HepG2 (cell line): ENCODE data around the gene SP6. TPM values are rescaled to one million over a fixed set of nuclear protein-coding genes. Genes with fewer than 3 reads are reported as not detected.

Experiments used
- ARNT2 ChIP-seq: sonication (generic); formaldehyde crosslinking; IDR thresholded peaks from 2 replicates; pipeline ENCODE4 v1.8.0; 2022; ENCODE audit warnings: mild to moderate bottlenecking, low read depth, missing genetic modification reagents, moderate library complexity
- CENPBD1 ChIP-seq: sonication (generic); formaldehyde crosslinking; IDR thresholded peaks from 2 replicates; pipeline ENCODE4 v1.8.0; 2022; ENCODE audit warnings: missing genetic modification reagents, low read depth, mild to moderate bottlenecking, borderline replicate concordance
- DNMT1 ChIP-seq: sonication (generic); formaldehyde crosslinking; IDR thresholded peaks from 2 replicates; pipeline ENCODE4 v1.5.1; 2020; ENCODE audit warnings: mild to moderate bottlenecking, missing genetic modification reagents
- E2F5 ChIP-seq: sonication (generic); formaldehyde crosslinking; conservative IDR thresholded peaks from 2 replicates; pipeline ENCODE4 v1.4.0; 2020; ENCODE audit warnings: missing genetic modification reagents
- FIP1L1 ChIP-seq: fragments of 200-400 bp; formaldehyde crosslinking; IDR thresholded peaks from 2 replicates; pipeline ENCODE4 v1.6.1; 2018; ENCODE audit warnings: low read depth, mild to moderate bottlenecking, low read length, moderate library complexity, borderline replicate concordance; ENCODE audit not compliant: insufficient read depth
- FUBP1 ChIP-seq: sonication (generic); formaldehyde crosslinking; IDR thresholded peaks from 2 replicates; pipeline ENCODE4 v1.5.1; 2020; ENCODE audit warnings: missing genetic modification reagents, mild to moderate bottlenecking, borderline replicate concordance
- HHEX ChIP-seq: IDR thresholded peaks from 2 replicates; pipeline ENCODE4 v1.6.1; 2016; ENCODE audit warnings: control low read depth
- HNF4A ChIP-seq: sonication (generic); formaldehyde crosslinking; IDR thresholded peaks from 2 replicates; pipeline ENCODE4 v1.4.0; 2020; ENCODE audit warnings: missing genetic modification reagents
- NFIB ChIP-seq: sonication (generic); formaldehyde crosslinking; IDR thresholded peaks from 2 replicates; pipeline ENCODE4 v1.9.0; 2021; ENCODE audit warnings: missing genetic modification reagents, mild to moderate bottlenecking, borderline replicate concordance
- TCF12 ChIP-seq, 2 experiments: fragments of 450-650 bp in 1 of 2; sonication (generic) in 1 of 2; formaldehyde crosslinking in 1 of 2; IDR thresholded peaks; 2 replicates each; pipeline versions ENCODE4 v1.6.1 to v1.8.0; 2017 to 2022; ENCODE audit warnings: antibody characterized with exemption in 1 of 2, mild to moderate bottlenecking in 1 of 2, missing genetic modification reagents in 1 of 2, moderate library complexity in 1 of 2
- ZMAT5 ChIP-seq: sonication (generic); formaldehyde crosslinking; IDR thresholded peaks from 2 replicates; pipeline ENCODE4 v1.5.0; 2020; ENCODE audit warnings: mild to moderate bottlenecking, low read depth, missing genetic modification reagents, borderline replicate concordance
- ZNF331 ChIP-seq: sonication (generic); formaldehyde crosslinking; IDR thresholded peaks from 2 replicates; pipeline ENCODE4 v1.4.0; 2020; ENCODE audit warnings: missing genetic modification reagents
- ZNF556 ChIP-seq: sonication (generic); formaldehyde crosslinking; IDR thresholded peaks from 2 replicates; pipeline ENCODE4 v1.4.0; 2020; ENCODE audit warnings: mild to moderate bottlenecking, missing genetic modification reagents, borderline replicate concordance
- polyA plus RNA-seq, 8 experiments: library from polyadenylated mRNA; depleted of rRNA in 3 of 8; stranded (reverse) in 7 of 8; unstranded in 1 of 8; fragments of >200 nt; fragmentation: Illumina TruSeq in 4 of 8; extraction: Trizol in 4 of 8; gene quantifications; 2 replicates each; pipeline versions ENCODE4 v1.2.1 to v1.2.3, GENCODE V29; 2011 to 2016; ENCODE audit warnings: low read depth in 4 of 8, missing spikeins in 1 of 8, mixed read lengths in 1 of 8; ENCODE audit not compliant: insufficient read depth in 1 of 8
- total RNA-seq, 5 experiments: library from RNA; depleted of rRNA; stranded (reverse); fragments of >200 nt; fragmentation: Illumina TruSeq; extraction: Trizol; gene quantifications; 2 replicates each; pipeline ENCODE4 v1.2.3, GENCODE V29; 2016; ENCODE audit warnings: low read depth in 1 of 5
- TF ChIP-seq, protein P1 (sequence below): sonication (generic); formaldehyde crosslinking; IDR thresholded peaks from one replicate; pipeline ENCODE4 v1.5.1; 2020; ENCODE audit warnings: mild to moderate bottlenecking, missing genetic modification reagents; ENCODE audit errors: not compliant biosample characterization

Gene SP6
- total and polyA plus RNA-seq, 2 of the 13 experiments (the other 11 are each of a cell fraction or from before 2014, with no cell fraction given), result 0.07 TPM

GRCh38 chr17:47831003-47831933 is 19.7 kb downstream of the SP6 start, which contains the start of the genes LRRC46 and MRPL10 (continued):
- TF ChIP-seq, protein P1, sequence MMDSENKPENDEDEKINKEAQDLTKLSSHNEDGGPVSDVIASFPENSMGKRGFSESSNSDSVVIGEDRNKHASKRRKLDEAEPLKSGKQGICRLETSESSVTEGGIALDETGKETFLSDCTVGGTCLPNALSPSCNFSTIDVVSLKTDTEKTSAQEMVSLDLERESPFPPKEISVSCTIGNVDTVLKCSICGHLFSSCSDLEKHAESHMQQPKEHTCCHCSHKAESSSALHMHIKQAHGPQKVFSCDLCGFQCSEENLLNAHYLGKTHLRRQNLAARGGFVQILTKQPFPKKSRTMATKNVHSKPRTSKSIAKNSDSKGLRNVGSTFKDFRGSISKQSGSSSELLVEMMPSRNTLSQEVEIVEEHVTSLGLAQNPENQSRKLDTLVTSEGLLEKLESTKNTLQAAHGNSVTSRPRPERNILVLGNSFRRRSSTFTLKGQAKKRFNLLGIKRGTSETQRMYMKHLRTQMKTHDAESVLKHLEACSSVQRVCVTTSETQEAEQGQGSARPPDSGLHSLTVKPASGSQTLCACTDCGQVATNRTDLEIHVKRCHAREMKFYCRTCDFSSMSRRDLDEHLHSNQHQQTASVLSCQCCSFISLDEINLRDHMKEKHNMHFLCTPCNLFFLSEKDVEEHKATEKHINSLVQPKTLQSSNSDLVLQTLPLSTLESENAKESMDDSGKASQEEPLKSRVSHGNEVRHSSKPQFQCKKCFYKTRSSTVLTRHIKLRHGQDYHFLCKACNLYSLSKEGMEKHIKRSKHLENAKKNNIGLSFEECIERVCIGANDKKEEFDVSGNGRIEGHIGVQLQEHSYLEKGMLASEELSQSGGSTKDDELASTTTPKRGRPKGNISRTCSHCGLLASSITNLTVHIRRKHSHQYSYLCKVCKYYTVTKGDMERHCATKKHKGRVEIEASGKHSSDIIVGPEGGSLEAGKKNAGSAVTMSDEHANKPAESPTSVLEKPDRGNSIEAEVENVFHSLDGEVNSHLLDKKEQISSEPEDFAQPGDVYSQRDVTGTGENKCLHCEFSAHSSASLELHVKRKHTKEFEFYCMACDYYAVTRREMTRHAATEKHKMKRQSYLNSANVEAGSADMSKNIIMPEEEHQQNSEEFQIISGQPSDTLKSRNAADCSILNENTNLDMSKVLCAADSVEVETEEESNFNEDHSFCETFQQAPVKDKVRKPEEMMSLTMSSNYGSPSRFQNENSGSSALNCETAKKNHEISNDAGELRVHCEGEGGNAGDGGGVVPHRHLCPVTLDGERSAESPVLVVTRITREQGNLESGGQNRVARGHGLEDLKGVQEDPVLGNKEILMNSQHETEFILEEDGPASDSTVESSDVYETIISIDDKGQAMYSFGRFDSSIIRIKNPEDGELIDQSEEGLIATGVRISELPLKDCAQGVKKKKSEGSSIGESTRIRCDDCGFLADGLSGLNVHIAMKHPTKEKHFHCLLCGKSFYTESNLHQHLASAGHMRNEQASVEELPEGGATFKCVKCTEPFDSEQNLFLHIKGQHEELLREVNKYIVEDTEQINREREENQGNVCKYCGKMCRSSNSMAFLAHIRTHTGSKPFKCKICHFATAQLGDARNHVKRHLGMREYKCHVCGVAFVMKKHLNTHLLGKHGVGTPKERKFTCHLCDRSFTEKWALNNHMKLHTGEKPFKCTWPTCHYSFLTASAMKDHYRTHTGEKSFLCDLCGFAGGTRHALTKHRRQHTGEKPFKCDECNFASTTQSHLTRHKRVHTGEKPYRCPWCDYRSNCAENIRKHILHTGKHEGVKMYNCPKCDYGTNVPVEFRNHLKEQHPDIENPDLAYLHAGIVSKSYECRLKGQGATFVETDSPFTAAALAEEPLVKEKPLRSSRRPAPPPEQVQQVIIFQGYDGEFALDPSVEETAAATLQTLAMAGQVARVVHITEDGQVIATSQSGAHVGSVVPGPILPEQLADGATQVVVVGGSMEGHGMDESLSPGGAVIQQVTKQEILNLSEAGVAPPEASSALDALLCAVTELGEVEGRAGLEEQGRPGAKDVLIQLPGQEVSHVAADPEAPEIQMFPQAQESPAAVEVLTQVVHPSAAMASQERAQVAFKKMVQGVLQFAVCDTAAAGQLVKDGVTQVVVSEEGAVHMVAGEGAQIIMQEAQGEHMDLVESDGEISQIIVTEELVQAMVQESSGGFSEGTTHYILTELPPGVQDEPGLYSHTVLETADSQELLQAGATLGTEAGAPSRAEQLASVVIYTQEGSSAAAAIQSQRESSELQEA (CRISPR knock-in tag), result no peak
- TF ChIP-seq CENPBD1 (CRISPR knock-in tag) (no peak), DNMT1 (peak; percentile 86; the same call in 1 of the 2 replicates), FUBP1 (CRISPR knock-in tag) (0 out of 2 replicates have a peak, but pooled peaks have one; percentile 38), HHEX (CRISPR knock-in tag) (no peak), HNF4A (CRISPR knock-in tag) (no peak), ARNT2 (peak; percentile 47; the same call in 1 of the 2 replicates), TCF12 (IDR thresholded peaks at IDR 0.05) (no peak), TCF12 (CRISPR knock-in tag; IDR thresholded peaks at IDR 0.05) (no peak), FIP1L1 (no peak), ZNF556 (CRISPR knock-in tag) (peak; percentile 90; the same call in 1 of the 2 replicates), E2F5 (CRISPR knock-in tag) (peak; percentile 67; the same call in 1 of the 2 replicates), ZMAT5 (CRISPR knock-in tag) (no peak), NFIB (CRISPR knock-in tag) (no peak), ZNF331 (CRISPR knock-in tag) (peak; percentile 86)
